Neural progenitor cell (in vitro differentiated cells): ENCODE measurements around the gene UGT1A10. TPM values are rescaled to one million over a fixed set of nuclear protein-coding genes. Genes with fewer than 3 reads are reported as not detected.
"Not testable (repeated sequence)": the region's sequence is repeated elsewhere in the genome, so short reads cannot be mapped to it uniquely, and the experiment has no call there.

Experiments used
- DNase-seq: peaks from one replicate; pipeline ENCODE4 v3.0.0-alpha.2; 2016; ENCODE audit warnings: low spot score
- H2AFZ ChIP-seq: fragments of 200-600 bp; sonication (generic); replicated peaks from 2 replicates; pipeline ENCODE4 v1.6.1; 2016; ENCODE audit warnings: antibody characterized with exemption
- H3F3A ChIP-seq: fragments of 200-600 bp; sonication (generic); 2 replicates; pipeline ENCODE4 v1.6.1; 2016; ENCODE audit warnings: antibody characterized with exemption, low read depth
- H3K27ac ChIP-seq: fragments of 200-600 bp; sonication (generic); 2 replicates; pipeline ENCODE4 v1.5.1; 2016; ENCODE audit warnings: mild to moderate bottlenecking
- H3K27me3 ChIP-seq: fragments of 200-600 bp; sonication (generic); 2 replicates; pipeline ENCODE4 v1.6.1; 2016; ENCODE audit warnings: mild to moderate bottlenecking, moderate library complexity
- H3K36me3 ChIP-seq: fragments of 200-600 bp; sonication (generic); 2 replicates; pipeline ENCODE4 v1.5.1; 2016
- H3K4me1 ChIP-seq: fragments of 200-600 bp; sonication (generic); 2 replicates; pipeline ENCODE4 v1.6.1; 2016; ENCODE audit warnings: mixed run types
- H3K4me2 ChIP-seq: fragments of 200-600 bp; sonication (generic); 2 replicates; pipeline ENCODE4 v1.6.1; 2016
- H3K4me3 ChIP-seq: fragments of 200-600 bp; sonication (generic); 2 replicates; pipeline ENCODE4 v1.5.1; 2016
- H3K79me2 ChIP-seq: fragments of 200-600 bp; sonication (generic); 2 replicates; pipeline ENCODE4 v1.6.1; 2016; ENCODE audit warnings: low read depth
- H3K9ac ChIP-seq: fragments of 200-600 bp; sonication (generic); 2 replicates; pipeline ENCODE4 v1.6.1; 2016
- H3K9me3 ChIP-seq: fragments of 200-600 bp; sonication (generic); 2 replicates; pipeline ENCODE4 v1.5.1; 2016; ENCODE audit warnings: low read depth
- H4K20me1 ChIP-seq: fragments of 200-600 bp; sonication (generic); 2 replicates; pipeline ENCODE4 v1.6.1; 2016; ENCODE audit warnings: low read depth
- H3K27ac Mint-ChIP-seq: 3 replicates; pipeline ENCODE4 v1.8.0; 2021; ENCODE audit warnings: mixed read lengths
- H3K27me3 Mint-ChIP-seq: 2 replicates; pipeline ENCODE4 v1.8.0; 2022; ENCODE audit warnings: low read depth, mild to moderate bottlenecking, inconsistent platforms, moderate library complexity, mixed read lengths; ENCODE audit not compliant: insufficient read depth
- H3K36me3 Mint-ChIP-seq: 3 replicates; pipeline ENCODE4 v1.8.0; 2021; ENCODE audit warnings: mixed read lengths
- H3K4me1 Mint-ChIP-seq: 3 replicates; pipeline ENCODE4 v1.8.0; 2021; ENCODE audit warnings: mixed read lengths
- H3K4me3 Mint-ChIP-seq: 3 replicates; pipeline ENCODE4 v1.8.0; 2021; ENCODE audit warnings: mild to moderate bottlenecking, moderate library complexity, mixed read lengths
- H3K9me3 Mint-ChIP-seq: 3 replicates; pipeline ENCODE4 v1.8.0; 2020; ENCODE audit warnings: mixed read lengths
- CTCF ChIP-seq: fragments of 200-600 bp; sonication (generic); IDR thresholded peaks from 2 replicates; pipeline ENCODE4 v1.5.1; 2017; ENCODE audit warnings: antibody characterized with exemption, mild to moderate bottlenecking
- EZH2 ChIP-seq: fragments of 200-600 bp; sonication (generic); IDR thresholded peaks from 2 replicates; pipeline ENCODE4 v1.6.1; 2017; ENCODE audit warnings: antibody characterized with exemption, mild to moderate bottlenecking, moderate library complexity
- EZH2phosphoT487 ChIP-seq: fragments of 200-600 bp; sonication (generic); IDR thresholded peaks from 2 replicates; pipeline ENCODE4 v1.6.1; 2017; ENCODE audit warnings: antibody characterized with exemption
- total RNA-seq: library from RNA; depleted of rRNA; stranded (reverse); fragments of >200 nt; gene quantifications from 2 replicates; pipeline ENCODE4 v1.2.3, GENCODE V29; 2015; ENCODE audit warnings: low replicate concordance

Gene UGT1A10
- total RNA-seq, 1 donor from 2014 or later = not detected

- peaks cover 18% of the 10 kb centered on the region for H3K4me1 ChIP-seq
- H3K4me3 Mint-ChIP-seq = no peak overlapping the region
- H3K27ac Mint-ChIP-seq = no peak overlapping the region
- no peaks in the 10 kb centered on the region for H4K20me1 ChIP-seq
- H3K4me1 Mint-ChIP-seq = peaks cover 17% of the 10 kb centered on the region
- no peaks in the 10 kb centered on the region for H3K36me3 Mint-ChIP-seq
- H2AFZ ChIP-seq = no peak overlapping the region
- H3K9me3 ChIP-seq = no peaks in the 10 kb centered on the region
- H3K27ac ChIP-seq = no peak overlapping the region
- no peaks in the 10 kb centered on the region for H3K27me3 ChIP-seq
- H3F3A ChIP-seq = peaks cover 15% of the 10 kb centered on the region
- H3K79me2 ChIP-seq = no peaks in the 10 kb centered on the region
- no peak overlapping the region for H3K9ac ChIP-seq
- no peaks in the 10 kb centered on the region for H3K36me3 ChIP-seq
- H3K4me2 ChIP-seq = no peak overlapping the region
- peaks cover 6% of the 10 kb centered on the region for H3K9me3 Mint-ChIP-seq
- TF ChIP-seq CTCF (no peak), EZH2phosphoT487 (no peak), EZH2 (no peak)
- peaks cover 3% of the 10 kb centered on the region for H3K27me3 Mint-ChIP-seq
- H3K4me3 ChIP-seq = no peak overlapping the region
- DNase-seq = no peak
Observed at GRCh38 chr2:233698740-233699139, 62.5 kb downstream of the UGT1A10 start.

GRCh38 chr2:233699424-233700027 is 63.3 kb downstream of the UGT1A10 start:
- no peaks in the 10 kb centered on the region for H3K79me2 ChIP-seq
- H3K27ac Mint-ChIP-seq = peak overlapping the region; percentile 24
- peaks cover 3% of the 10 kb centered on the region for H3K27me3 Mint-ChIP-seq
- H3K27me3 ChIP-seq = no peaks in the 10 kb centered on the region
- H3K9me3 ChIP-seq = no peaks in the 10 kb centered on the region
- H4K20me1 ChIP-seq = no peaks in the 10 kb centered on the region
- H3K4me3 ChIP-seq = no peak overlapping the region
- H3K4me2 ChIP-seq = peak overlapping the region; percentile 58
- H3K27ac ChIP-seq = no peak overlapping the region
- H3F3A ChIP-seq = peaks cover 15% of the 10 kb centered on the region
- peaks cover 18% of the 10 kb centered on the region for H3K4me1 ChIP-seq
- TF ChIP-seq EZH2 = no peak
- TF ChIP-seq CTCF = no peak
- no peak for TF ChIP-seq EZH2phosphoT487
- no peak for DNase-seq
- H3K4me1 Mint-ChIP-seq = peaks cover 17% of the 10 kb centered on the region
- no peaks in the 10 kb centered on the region for H3K36me3 Mint-ChIP-seq
- no peak overlapping the region for H3K4me3 Mint-ChIP-seq
- no peak overlapping the region for H2AFZ ChIP-seq
- no peak overlapping the region for H3K9ac ChIP-seq
- no peaks in the 10 kb centered on the region for H3K36me3 ChIP-seq
- H3K9me3 Mint-ChIP-seq = peaks cover 8% of the 10 kb centered on the region

GRCh38 chr2:233700028-233700635 is 63.9 kb downstream of the UGT1A10 start:
- H3K36me3 Mint-ChIP-seq = no peaks in the 10 kb centered on the region
- H3K9me3 Mint-ChIP-seq = peaks cover 8% of the 10 kb centered on the region
- Histone ChIP-seq H3F3A (peaks cover 15% of the 10 kb centered on the region), H3K4me1 (peaks cover 18% of the 10 kb centered on the region), H3K79me2 (no peaks in the 10 kb centered on the region), H3K4me2 (peak overlapping the region; percentile 58), H3K27me3 (no peaks in the 10 kb centered on the region), H3K27ac (peak overlapping the region; percentile 45), H4K20me1 (no peaks in the 10 kb centered on the region), H3K36me3 (no peaks in the 10 kb centered on the region), H2AFZ (no peak overlapping the region), H3K9ac (no peak overlapping the region), H3K9me3 (no peaks in the 10 kb centered on the region), H3K4me3 (no peak overlapping the region)
- peaks cover 3% of the 10 kb centered on the region for H3K27me3 Mint-ChIP-seq
- H3K4me3 Mint-ChIP-seq = no peak overlapping the region
- H3K27ac Mint-ChIP-seq = peak overlapping the region; percentile 24
- TF ChIP-seq CTCF (no peak), EZH2 (no peak), EZH2phosphoT487 (no peak)
- DNase-seq = peak; percentile 85
- H3K4me1 Mint-ChIP-seq = peaks cover 17% of the 10 kb centered on the region

GRCh38 chr2:233700842-233701241 is 64.6 kb downstream of the UGT1A10 start:
- not testable (repeated sequence) for H3K4me2 ChIP-seq, H3K9ac ChIP-seq, H3K36me3 ChIP-seq, H3K27me3 ChIP-seq, H3K27ac ChIP-seq, H3K27me3 Mint-ChIP-seq, H3K4me3 ChIP-seq, H3K36me3 Mint-ChIP-seq, H3K9me3 Mint-ChIP-seq, DNase-seq, H3K9me3 ChIP-seq, H3K27ac Mint-ChIP-seq, H3K4me3 Mint-ChIP-seq, H4K20me1 ChIP-seq, H3K79me2 ChIP-seq, H2AFZ ChIP-seq
- H3K4me1 Mint-ChIP-seq = peaks cover 17% of the 10 kb centered on the region
- Histone ChIP-seq H3F3A (peaks cover 15% of the 10 kb centered on the region), H3K4me1 (peaks cover 18% of the 10 kb centered on the region)
